HFF-Myc (cell line): ENCODE data around the gene STK10.
"Not testable (repeated sequence)": the region's sequence is repeated elsewhere in the genome, so short reads cannot be mapped to it uniquely, and the experiment has no call there.

Experiments used
- DNase-seq: peaks from one replicate; pipeline ENCODE4 v3.0.0-alpha.2; 2011; ENCODE audit warnings: low read depth; ENCODE audit errors: extremely low read depth
- H3K4me3 ChIP-seq: replicated peaks from 2 replicates; pipeline ENCODE4 v1.5.1; 2011; ENCODE audit warnings: low read depth, mild to moderate bottlenecking, control low read depth, low read length
- TF ChIP-seq, protein P1 (sequence below): IDR thresholded peaks from 2 replicates; pipeline ENCODE4 v1.5.1; 2012; ENCODE audit warnings: mild to moderate bottlenecking, low read depth, low read length, control low read depth; ENCODE audit errors: missing control alignments

The STK10 gene

DNA sequence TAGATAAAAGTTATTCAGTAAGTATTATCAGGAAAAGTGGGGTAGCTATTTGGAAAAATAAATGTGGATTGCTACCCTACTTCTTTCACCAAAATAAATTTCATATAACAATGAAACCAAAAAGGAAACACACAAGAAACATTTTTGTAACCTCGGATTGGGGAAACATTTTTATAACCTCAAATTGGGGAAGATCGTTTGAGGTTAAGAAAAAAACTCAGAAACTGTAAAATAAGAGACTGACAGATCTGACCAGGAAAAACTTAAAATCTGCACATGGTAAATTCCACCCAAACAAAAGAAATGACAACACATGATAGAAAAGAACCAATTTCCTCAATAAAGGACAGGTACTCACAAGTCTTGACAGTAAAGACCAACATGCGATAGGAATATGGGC lies 19.5 kb upstream of the STK10 start:
- no peak for DNase-seq
- no peak overlapping the region for H3K4me3 ChIP-seq
- TF ChIP-seq, protein P1, sequence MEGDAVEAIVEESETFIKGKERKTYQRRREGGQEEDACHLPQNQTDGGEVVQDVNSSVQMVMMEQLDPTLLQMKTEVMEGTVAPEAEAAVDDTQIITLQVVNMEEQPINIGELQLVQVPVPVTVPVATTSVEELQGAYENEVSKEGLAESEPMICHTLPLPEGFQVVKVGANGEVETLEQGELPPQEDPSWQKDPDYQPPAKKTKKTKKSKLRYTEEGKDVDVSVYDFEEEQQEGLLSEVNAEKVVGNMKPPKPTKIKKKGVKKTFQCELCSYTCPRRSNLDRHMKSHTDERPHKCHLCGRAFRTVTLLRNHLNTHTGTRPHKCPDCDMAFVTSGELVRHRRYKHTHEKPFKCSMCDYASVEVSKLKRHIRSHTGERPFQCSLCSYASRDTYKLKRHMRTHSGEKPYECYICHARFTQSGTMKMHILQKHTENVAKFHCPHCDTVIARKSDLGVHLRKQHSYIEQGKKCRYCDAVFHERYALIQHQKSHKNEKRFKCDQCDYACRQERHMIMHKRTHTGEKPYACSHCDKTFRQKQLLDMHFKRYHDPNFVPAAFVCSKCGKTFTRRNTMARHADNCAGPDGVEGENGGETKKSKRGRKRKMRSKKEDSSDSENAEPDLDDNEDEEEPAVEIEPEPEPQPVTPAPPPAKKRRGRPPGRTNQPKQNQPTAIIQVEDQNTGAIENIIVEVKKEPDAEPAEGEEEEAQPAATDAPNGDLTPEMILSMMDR = no peak

DNA sequence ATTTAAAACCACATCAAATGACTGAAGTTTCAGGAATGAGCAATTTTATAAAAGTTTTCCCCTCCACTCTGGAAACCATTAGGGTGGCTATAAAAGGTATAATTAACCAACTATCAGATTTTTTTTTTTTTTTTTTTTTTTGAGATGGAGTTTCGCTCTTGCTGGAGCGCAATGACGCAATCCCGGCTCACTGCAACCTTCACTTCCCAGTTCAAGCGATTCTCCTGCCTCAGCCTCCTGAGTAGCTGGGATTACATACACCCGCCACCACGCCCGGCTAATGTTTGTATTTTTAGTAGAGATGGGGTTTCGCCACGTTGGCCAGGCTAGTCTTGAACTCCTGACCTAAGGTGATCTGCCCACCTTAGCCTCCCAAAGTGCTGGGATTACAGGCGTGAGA lies 18.0 kb upstream of the STK10 start:
- not testable (repeated sequence) for DNase-seq, H3K4me3 ChIP-seq

DNA sequence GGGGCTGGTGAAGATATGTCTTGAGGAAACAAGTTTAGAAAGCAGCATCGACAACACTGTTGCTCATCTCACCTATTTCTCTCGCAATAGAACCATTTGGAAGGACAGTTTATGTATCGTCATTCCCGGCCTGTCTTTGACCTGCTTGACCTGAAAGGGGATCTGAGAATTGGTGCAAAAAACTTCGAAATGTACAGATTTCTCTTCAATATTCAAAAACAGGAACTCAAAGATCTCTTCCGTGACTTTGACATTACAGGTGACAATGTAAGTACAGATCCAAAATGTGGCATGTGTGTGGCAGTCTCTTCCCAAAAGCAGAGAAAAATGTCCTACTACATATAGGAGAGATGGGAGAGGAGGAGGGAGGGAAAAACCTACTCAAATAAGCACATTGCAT lies 12.5 kb upstream of the STK10 start:
- DNase-seq = no peak
- no peak overlapping the region for H3K4me3 ChIP-seq
- TF ChIP-seq, protein P1 = no peak

DNA sequence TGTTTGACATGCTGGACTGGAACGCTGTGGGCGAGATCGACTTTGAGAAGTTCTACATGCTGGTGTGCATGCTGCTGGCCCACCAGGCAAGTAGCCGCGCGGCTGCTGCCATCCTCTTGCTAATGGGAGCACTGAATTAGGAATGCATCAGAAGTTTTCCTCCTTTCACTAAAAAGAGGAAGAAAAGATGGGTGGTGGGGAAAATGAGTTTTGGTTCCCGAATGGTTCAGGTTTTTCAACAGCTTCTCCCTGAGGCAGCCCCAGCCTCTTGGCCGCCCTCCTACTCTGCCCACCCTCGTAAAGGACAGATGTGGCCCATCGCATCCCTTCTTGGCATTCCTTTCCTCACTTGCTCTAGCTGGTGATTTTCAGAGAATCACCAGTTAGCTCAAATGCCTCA lies 11.4 kb upstream of the STK10 start:
- no peak overlapping the region for H3K4me3 ChIP-seq
- TF ChIP-seq, protein P1 = no peak
- no peak for DNase-seq

DNA sequence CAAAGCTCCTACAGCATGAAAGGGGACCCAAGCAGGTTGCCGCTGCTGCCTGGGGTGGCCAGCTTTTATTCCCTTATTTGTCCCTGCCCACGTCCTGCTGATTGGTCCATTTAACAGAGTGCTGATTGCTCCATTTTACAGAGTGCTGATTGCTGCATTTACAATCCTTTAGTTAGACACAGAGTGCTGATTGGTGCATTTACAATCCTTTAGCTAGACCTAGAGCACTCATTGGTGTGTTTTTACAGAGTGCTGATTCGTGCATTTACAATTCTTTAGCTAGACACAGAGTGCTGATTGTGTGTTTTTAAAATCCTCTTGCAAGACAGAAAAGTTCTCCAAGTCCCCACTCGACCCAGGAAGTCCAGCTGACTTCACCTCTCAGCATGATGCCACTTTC lies 9.8 kb upstream of the STK10 start:
- DNase-seq, H3K4me3 ChIP-seq: not testable (repeated sequence)

DNA sequence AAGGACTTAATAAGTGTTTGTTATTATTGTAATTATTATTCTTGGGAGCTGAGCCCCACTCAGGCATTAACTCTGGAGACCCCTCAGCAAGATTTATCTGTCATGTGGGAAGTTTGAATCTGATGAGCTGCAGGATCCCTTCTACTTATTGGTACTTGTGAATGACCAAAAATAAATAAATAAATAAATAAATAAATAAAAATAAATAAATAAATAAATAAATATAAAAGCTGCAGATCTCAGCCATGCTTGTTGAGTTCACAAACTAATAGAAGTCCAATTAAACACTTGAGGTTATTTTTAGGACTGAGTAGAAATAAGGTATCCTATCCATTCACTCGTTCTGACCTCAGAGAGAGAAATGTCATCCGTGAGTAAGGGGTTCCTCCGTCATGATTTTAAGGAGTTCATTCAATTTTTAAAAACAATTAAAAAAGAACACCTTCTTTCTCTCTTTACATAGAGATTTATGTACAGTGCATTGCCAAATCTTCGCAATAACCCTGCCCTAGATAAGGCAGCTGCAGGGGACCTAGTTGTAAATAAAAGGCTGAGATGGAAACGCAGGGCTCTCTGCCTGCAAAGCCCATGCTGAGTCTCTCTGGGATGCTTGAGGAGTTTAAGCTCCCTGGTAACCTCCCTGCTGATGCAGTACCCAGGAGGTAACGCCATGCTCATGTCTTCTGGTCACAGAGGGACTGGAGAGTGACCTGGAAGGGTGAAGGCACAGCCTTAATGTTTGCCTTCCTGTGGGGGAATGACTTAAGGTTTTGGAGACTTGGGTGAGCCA lies 7.2 kb upstream of the STK10 start:
- no peak for DNase-seq
- no peak overlapping the region for H3K4me3 ChIP-seq
- TF ChIP-seq, protein P1 = no peak

DNA sequence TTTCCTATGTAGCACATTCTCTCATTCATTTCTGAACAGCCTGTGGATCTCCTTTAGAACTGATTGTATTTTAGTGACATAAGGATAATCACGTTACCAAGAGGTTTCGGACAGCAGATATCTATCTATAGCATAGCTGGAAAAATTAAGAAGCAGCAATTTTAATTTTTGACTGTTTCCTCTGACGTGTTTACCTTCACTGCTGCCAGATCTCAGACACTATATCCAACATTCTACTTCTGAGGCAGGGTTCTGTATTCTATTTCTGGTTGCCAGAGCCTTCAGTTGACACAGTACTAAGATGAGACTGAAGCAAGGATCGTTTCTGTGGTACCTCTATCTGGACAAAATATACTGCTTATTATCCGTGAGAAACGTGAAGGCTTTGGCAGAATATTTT lies 5.8 kb upstream of the STK10 start, which contains the start of gene EFCAB9:
Gene EFCAB9, plus strand, starts transcription at position 301 of the 400 bp plus-strand sequence. Its CDS starts 1 bp downstream, at position 302.
- no peak within 1 kb of the TSS for H3K4me3 ChIP-seq
- TF ChIP-seq, protein P1 = no peak
- DNase-seq = no peak
